HG03575 (cell line): Measurements from ENCODE around the gene ZNHIT2.
"Not testable (repeated sequence)": the region's sequence is repeated elsewhere in the genome, so short reads cannot be mapped to it uniquely, and the experiment has no call there.

ENCODE experiments used
- ATAC-seq: cut with Tn5 transposase; IDR thresholded peaks from one replicate; pipeline ENCODE4 v1.9.1; 2021; ENCODE audit not compliant: unreplicated experiment, insufficient number of reproducible peaks, low FRiP score; ENCODE audit errors: extremely low read depth

ZNHIT2 gene

DNA sequence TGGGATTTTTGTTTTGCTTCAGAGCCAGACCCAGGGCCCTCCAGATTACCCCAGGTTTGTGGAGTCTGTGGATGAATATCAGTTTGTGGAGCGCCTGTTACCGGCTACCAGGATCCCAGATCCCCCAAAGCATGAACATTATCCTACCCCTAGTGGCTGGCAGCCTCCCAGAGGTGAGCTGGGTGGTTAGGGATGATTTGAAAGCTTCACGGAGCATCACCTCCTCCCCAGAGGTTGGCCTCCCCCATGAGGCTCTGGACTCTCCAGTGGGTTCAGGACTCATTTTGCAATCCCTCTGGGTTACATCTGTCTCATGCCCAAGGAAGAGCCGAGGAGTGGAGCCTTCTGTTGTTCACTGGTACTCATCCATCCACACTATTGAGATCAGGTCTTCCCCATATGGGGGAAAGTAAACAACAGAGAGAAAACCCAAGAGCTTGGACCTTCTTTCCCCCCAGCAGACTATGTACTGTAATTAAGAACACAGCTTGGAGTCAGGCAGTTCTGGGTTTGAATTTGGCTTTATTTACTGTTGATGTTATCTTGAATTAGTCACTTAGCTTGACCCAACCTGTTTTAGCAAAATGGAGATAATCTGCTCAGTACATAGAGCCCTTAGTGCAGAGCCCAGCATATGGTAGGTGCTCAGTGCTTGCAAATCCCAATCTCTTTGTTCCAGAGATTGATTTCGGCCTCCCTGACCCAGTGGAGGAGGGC lies 7.1 kb upstream of the ZNHIT2 start:
- no peak for ATAC-seq

GRCh38 chr11:65121865-65122696 lies 4.6 kb upstream of the ZNHIT2 start, which contains the start of the genes FAU and MRPL49:
FAU (minus strand) TSS chr11:65122134; CDS start chr11:65121813, 321 bp downstream.
MRPL49 (plus strand) TSS chr11:65122321; CDS start chr11:65122347, 26 bp downstream.
- ATAC-seq: no peak

DNA sequence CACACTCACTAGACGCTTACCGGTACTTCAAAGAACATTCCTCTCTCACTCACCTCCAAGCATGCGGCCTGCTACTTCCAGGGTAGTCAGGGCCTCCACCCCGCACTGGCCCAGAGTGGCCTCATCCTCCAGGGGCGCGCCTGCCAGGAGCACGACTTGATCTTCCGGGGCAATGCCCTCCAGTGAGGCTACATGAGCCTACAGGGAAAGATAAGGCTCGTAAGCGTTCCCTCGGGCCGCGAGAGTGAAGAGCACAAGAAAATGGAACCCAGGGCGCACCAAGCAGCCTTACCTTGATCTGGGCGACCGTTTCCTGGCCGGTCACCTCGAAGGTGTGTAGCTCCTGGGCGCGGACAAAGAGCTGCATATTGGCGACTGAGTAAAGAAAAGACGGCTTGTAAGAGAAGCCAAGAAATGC lies 4.0 kb upstream of the ZNHIT2 start:
- ATAC-seq: no peak

GRCh38 chr11:65120831-65121230 lies 3.3 kb upstream of the ZNHIT2 start:
- ATAC-seq: no peak

- no peak for ATAC-seq
These were observed 2.1 kb upstream of the ZNHIT2 start for GRCh38 chr11:65119670-65119995.

DNA sequence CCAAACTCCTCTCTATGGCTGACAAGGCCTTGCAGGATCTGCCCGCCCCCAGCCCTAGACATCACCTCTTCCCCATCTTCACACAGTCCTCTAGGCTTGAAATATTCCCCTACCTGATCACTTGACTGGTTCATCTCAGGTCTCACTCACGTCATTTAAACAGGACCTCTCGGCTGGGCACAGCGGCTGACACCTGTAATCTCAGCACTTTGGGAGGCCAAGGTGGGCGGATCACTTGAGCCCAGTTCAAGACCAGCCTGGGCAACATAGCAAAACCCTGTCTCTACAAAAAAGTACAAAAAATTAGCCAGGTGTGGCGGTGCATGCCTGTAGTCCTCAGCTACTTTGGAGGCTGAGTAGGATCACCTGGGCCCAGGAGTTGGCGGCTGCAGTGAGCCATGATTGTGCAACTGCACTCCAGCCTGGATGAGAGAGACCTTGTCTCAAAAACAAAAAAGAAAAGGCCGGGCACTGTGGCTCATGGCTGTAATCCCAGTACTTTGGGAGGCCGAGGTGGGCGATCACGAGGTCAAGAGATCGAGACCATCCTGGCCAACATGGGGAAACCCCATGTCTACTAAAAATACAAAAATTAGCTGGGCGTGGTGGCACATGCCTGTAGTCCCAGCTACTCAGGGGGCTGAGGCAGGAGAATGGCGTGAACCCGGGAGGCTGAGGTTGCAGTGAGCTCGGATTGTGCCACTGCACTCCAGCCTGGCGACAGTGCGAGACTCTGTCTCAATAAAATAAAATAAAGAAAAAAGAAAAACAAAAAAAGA lies 1.6 kb upstream of the ZNHIT2 start:
- not testable (repeated sequence) for ATAC-seq

- no peak for ATAC-seq
These were observed 766 bp upstream of the ZNHIT2 start for GRCh38 chr11:65118097-65118837.

GRCh38 chr11:65116370-65117205 lies 913 bp downstream of the ZNHIT2 start:
- no peak for ATAC-seq

- no peak for ATAC-seq
These were observed 2.0 kb downstream of the ZNHIT2 start for GRCh38 chr11:65115361-65116082.

DNA sequence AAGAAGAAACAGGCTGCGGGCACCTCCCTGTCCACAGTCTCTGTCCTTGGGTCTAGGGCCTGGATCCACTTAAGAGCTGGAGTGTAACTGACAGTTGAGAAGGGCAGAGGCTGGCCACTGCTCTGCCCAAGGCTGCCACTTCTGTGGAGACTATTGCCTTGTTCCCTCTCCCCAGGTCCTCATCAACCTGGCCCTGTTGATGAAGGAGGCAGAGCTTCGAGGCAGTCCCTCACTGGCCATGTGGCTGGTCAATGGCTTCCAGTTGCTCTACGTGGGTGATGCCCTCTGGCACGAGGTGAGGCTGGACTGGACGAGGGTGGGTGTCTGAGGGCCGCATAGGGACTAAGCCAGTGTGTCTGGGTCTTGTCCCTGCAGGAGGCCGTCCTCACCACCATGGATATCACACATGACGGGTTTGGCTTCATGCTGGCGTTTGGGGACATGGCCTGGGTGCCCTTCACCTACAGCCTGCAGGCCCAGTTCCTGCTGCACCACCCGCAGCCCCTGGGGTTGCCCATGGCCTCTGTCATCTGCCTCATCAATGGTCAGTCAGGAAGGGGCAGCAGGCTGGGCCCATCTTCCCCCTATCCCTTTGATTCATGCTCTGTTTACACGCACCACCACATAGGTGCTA lies 2.8 kb downstream of the ZNHIT2 start:
- no peak for ATAC-seq

DNA sequence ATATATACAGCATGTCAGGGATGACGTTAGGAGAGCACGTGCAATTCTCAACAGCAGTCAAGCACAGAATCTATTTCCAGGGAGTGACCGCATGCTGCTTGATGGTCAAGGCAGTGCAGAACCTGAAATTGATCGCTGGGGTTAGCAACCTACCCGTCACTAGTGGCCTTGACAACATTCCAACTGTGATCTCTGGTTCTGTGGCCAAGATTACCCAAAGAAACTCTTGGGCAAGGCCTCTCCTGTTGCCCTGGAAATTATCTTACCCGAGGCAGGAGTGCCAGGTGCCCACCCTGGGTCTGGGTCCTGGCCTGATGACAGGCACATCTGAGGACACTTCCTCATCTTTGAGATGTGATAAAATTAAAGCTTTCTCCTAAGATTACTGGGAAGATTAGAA lies 3.7 kb downstream of the ZNHIT2 start:
- no peak for ATAC-seq

- no peak for ATAC-seq
These were observed 4.1 kb downstream of the ZNHIT2 start for GRCh38 chr11:65113361-65113756.

DNA sequence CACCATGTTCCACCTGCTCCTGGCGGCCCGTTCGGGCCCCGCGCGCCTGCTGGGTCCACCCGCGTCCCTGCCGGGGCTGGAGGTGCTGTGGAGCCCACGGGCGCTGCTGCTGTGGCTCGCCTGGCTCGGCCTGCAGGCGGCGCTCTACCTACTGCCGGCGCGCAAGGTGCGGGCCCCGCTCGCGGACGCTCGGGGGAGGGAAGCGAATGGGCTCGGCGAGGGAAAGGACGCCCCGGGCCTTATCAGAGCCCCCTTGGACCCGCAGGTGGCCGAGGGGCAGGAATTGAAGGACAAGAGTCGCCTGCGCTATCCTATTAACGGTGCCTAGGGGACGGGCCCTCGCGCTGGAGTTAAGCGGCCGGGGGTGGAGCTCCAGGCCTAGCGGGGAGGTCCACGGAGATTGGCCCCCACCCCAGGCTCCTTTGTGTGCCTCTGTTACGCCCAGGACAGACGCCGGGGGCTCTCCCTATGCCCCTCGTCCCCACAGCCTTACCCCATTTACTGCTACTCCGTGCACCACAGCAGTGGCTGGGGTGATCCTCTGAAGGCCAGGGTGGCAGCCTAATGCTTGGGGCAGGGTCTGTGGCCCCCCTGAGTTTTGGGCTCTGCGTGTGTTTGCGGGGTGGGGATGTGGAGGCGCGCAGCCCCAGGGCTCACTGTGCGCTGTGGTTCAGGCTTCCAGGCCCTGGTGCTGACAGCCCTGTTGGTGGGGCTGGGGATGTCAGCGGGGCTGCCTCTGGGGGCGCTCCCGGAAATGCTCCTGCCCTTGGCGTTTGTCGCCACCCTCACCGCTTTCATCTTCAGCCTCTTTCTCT lies 4.7 kb downstream of the ZNHIT2 start:
- ATAC-seq: no peak

DNA sequence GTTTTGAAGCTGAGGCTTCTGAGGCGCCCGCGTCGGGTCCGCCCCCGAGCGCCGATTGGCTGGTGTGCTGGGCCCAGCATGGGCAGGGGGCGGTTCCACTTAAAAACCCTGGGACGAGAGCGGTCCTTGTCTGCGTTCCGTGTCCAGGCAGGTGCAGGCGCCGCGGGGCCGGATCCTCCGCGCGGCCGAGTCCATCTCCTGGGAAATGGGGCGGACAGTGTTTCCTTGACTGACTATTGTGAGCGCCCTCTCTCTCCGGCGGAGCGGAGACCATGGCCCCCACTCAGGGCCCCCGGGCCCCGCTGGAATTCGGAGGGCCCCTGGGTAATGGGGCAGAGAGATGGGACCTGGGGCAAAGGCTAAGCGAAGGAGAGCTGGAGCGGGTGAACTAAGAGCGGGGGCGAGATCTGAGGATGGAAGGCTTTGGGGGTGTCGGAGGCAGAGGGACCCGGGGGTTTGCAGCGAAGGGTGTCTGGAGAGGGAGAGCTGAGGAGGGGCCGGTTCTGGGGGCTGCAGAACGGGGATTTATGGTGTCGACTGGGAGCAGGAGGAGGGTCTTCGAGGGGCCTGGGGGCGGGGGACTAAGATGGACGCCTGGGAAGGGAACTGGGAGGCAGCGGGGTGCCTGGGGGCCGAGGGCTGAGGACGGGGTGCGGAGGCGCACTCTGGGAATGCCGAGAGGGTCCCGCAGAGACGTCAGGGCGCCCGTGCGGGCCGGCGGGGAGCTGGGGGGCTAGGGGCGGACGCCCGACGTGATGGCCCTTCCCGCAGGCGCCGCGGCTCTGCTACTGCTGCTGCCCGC lies 5.6 kb downstream of the ZNHIT2 start, which contains the start of gene TM7SF2:
TSS of gene TM7SF2 (plus strand) at position 129 of the 802 bp plus-strand sequence. CDS start at position 273, 144 bp downstream.
- no peak for ATAC-seq

DNA sequence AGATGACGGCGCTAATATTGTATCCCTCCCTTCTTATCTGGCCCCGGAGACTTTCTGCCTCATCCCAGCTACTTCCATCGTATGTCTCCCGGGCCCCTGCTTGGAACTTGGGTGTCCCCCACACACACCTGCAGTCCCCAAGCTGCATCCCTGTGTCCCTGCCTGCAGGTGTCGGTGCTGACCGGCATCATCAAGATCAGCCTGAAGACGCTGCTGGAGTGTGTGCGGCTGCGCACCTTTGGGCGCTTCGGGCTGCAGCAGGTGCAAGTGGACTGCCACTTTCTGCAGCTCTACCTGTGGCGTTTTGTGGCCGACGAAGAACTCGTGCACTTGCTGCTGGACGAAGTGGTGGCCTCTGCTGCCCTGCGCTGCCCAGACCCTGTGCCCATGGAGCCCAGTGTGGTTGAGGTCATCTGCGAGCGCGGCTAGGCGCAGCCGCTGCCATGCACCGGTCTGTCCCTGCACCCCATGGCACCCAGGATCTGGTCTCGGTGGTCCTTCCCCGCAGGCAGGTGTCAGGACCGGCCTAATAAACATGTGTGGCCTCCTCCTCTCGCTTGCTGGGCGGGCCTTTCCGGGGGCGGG lies 6.2 kb downstream of the ZNHIT2 start:
- ATAC-seq: no peak
